HG03442 (cell line): ENCODE measurements around the gene PLCE1.

ENCODE experiments used
- ATAC-seq: cut with Tn5 transposase; IDR thresholded peaks from one replicate; pipeline ENCODE4 v1.9.1; 2021; ENCODE audit warnings: mild to moderate bottlenecking, moderate library complexity; ENCODE audit not compliant: unreplicated experiment

PLCE1 gene

GRCh38 chr10:93993414-93993781 lies 333 bp upstream of the PLCE1 start:
- no peak for ATAC-seq

GRCh38 chr10:93994438-93994801 lies 689 bp downstream of the PLCE1 start:
- peak; percentile 20 for ATAC-seq

GRCh38 chr10:93995182-93995581 lies 1.5 kb downstream of the PLCE1 start:
- no peak for ATAC-seq

DNA sequence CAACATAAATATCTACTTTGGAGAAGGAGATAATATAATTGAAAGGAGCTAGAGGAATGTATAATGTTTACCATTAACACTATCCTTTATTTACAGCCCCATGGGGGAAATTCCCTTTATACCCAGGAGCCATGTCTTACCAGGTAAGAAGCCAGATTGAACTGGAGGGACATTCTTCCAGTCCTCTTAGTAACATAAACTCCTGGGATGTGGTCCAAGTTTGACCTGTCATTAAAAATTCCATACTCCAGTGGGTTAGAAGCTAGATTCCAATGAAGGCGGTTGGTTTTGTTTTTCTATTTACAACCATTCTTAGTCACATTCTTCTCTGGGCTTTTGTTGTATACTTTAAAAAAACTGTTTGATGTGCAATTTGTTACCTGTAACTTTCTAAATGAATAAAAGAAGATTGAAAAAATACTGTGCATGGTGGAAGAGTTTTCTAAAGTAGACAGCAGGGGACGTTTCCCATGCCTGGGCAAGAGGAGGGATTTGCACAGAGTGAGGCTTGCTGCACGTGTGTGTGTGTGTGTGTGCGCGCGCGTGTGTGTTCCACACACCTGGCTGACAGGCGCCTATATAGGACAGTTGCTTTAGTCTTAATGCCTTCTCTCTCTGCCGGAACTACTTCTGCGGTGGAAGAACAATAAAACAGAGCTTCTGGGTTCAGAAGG lies 2.0 kb downstream of the PLCE1 start:
- ATAC-seq = no peak

GRCh38 chr10:93996551-93996950 lies 2.8 kb downstream of the PLCE1 start:
- no peak for ATAC-seq

GRCh38 chr10:93997546-93997945 lies 3.8 kb downstream of the PLCE1 start:
- no peak for ATAC-seq

DNA sequence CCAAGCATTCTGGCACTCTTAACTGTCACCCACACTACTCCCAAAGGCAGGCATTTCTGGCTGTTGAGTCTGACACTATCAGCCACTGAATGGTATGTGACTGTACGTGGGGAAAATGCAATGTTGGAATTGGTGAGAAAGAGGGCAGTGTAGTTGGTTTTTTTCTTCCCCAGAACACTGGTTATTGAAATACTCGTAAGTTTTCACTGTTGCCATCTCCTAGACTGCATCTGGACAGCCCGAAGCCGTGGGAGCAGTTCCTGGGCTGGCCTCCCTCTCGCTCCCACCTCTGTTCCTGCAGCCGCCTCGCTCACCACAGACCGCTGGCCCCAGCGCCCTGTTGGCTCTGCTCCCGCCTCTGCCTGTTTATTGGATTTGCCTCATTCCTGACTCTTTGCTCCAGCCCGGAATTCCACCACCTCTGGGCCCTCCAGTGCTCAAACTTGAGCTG lies 5.7 kb downstream of the PLCE1 start:
- no peak for ATAC-seq

DNA sequence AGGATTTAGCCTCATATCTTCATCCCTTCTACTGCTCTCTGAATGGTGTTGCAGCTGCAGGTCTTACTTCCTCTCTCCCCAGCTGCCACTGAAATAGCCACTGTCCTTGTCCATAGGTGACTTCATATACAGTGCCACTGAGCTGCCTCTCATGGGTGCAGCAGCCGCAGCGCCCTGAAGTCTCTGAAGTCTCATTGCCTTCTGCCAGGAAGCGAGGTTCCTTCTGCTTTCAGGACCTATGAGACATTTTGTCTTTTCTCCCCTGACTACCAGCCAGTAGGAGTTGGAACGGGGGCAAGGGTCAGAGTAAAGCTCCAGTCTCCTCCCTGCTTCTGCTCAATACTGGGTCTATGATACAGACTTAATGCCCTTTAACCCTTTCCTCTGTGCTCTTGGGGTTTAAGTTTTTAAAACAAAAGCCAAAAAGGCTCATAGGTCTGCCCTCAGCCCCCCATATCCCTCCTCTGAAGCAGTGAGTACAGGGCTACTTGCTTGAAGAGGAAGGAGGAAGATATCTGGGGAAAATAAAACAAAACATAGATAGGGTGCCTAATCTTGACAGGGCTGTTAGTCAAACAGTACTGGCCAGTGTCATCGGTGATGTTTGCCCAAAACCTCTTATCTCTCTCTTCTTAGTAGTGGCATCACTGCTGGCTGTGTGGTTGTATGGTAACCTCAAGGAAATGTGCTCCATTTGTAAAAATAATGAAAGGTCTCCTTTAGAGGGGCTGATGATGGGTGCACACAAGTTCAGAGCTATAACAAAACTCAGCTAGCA lies 7.1 kb downstream of the PLCE1 start:
- no peak for ATAC-seq

GRCh38 chr10:94001416-94001810 lies 7.7 kb downstream of the PLCE1 start:
- ATAC-seq = no peak

DNA sequence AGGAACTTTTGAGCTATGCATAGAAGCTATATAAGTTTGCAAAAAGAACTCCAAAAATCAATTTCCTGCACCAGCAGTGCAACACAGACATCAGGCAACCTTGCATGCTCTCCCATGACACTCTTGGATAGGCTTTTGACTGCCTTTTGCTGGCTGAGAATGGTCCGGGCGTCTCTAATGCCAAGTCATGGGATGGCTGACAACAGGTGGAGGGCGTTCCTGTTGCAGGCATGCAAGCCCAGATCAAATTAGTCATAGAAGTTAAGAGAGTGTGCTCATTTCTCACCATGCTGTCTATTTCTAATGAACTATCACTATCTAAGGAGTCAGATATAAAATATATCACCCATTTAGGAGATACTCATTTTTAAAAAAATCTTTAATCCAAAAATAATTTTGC lies 8.4 kb downstream of the PLCE1 start:
- no peak for ATAC-seq

DNA sequence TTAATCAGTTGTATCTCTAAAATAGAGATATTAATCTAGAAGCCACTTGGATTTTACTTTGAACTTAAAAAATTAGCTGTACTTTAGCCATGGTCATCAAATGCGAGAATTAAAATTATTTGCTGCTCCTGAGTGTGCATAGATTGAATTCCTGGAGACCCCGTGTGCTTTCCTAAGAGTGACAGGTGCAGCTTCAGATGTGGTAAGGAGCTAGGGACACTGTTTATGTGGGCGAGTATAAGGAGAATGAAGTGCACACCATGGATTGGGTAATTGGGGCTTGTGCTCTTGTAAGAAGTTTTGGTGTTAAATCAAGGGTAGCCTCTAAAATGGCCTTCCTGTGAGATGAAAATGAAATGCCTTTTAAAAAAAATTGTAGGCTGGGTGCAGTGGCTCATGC lies 9.8 kb downstream of the PLCE1 start:
- ATAC-seq = no peak

- no peak for ATAC-seq
Observed at GRCh38 chr10:94005050-94005449, 11.3 kb downstream of the PLCE1 start.

GRCh38 chr10:94006591-94007550 lies 13.1 kb downstream of the PLCE1 start:
- no peak for ATAC-seq

DNA sequence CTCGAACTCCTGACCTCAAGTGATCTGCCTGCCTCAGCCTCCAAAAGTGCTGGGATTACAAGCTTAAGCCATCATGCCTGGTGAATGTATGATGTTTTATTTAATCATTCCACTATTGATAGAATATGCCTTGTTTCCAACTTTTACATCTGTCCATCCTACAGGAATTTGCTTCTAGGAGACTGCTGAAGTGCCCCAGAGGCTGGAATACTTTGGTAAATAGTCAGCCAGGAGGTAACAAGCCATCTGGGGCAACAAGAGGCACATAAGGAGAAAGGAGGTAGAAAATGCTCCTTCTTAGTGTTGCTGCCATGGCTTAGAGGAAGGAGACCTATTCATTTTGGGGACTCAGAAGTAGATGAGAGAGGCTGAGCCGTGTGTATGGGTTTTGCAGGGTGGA lies 14.8 kb downstream of the PLCE1 start:
- ATAC-seq = no peak

DNA sequence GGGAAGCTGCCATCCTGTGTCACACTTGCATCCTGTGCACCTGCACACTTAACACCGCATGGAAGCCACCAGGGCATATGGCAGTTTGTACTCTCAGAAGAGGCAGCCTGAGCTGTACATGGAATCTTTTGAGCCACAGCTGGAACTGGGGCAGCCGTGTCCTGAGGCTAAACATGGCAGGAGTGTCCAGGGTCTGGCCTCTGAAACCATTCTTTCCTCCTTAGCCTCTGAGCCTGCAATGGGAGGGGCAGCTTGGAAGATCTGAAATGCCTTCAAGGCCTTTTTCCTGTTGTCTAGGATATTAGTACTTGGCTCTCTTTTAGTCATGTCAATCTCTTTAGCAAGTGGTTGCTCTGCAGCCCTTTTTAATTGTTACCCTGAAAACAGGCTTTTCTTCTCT lies 16.4 kb downstream of the PLCE1 start:
- no peak for ATAC-seq

GRCh38 chr10:94010886-94011285 lies 17.2 kb downstream of the PLCE1 start:
- ATAC-seq = no peak

DNA sequence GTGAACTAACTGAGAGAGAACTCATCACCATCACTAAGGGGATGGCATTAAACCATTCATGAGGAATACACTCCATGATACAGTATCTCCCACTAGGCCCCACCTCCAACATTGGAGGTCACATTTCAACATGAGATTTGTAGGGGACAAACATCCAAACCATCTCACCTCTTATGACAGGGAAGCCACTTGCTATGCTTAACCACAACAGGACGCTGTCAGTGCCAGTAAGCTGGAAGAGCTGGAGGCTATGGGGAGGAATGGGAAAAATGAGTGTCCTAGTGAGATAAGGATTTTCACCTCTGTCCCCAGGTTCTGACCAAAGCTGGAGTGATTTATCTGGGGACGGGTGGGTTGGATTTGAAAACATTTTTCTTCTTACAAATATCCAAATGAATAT lies 17.6 kb downstream of the PLCE1 start:
- ATAC-seq = no peak

GRCh38 chr10:94012834-94013233 lies 19.1 kb downstream of the PLCE1 start:
- ATAC-seq = no peak

DNA sequence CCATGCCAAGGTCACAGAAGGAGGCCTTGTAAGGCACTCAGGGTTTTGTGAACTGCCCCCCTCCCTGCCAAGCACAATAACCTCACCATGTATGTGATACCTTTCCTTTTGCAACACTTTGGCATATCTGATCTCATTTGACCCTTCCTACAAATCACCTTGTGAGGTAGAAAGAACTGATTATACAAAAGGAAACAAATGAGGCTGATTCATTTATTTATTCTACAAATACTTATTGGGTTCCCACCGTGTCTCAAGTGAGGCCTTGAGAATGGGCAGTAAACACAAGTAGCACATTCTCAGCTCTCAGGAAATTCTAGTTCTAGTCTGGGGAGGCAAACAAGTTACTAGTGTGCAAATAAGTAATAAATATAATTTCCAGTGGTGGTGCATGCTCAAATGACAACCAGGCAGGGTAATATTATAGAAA lies 19.6 kb downstream of the PLCE1 start:
- ATAC-seq = no peak

- no peak for ATAC-seq
Observed at GRCh38 chr10:94014304-94014703, 20.6 kb downstream of the PLCE1 start.
